ENCODE data around the gene IL16. TPM values are rescaled to one million over a fixed set of nuclear protein-coding genes. Genes with fewer than 3 reads are reported as not detected.

Gene IL16
- total RNA-seq, 4 donors from 2014 or later, result 28.1 to 40.8 (median 37.1) TPM

GRCh38 chr15:81282911-81283310, 86.2 kb downstream of the IL16 start:
- TF ChIP-seq, protein P1, sequence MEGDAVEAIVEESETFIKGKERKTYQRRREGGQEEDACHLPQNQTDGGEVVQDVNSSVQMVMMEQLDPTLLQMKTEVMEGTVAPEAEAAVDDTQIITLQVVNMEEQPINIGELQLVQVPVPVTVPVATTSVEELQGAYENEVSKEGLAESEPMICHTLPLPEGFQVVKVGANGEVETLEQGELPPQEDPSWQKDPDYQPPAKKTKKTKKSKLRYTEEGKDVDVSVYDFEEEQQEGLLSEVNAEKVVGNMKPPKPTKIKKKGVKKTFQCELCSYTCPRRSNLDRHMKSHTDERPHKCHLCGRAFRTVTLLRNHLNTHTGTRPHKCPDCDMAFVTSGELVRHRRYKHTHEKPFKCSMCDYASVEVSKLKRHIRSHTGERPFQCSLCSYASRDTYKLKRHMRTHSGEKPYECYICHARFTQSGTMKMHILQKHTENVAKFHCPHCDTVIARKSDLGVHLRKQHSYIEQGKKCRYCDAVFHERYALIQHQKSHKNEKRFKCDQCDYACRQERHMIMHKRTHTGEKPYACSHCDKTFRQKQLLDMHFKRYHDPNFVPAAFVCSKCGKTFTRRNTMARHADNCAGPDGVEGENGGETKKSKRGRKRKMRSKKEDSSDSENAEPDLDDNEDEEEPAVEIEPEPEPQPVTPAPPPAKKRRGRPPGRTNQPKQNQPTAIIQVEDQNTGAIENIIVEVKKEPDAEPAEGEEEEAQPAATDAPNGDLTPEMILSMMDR (IDR thresholded peaks at IDR 0.05; ENCODE audit: low read depth), result no peak

GRCh38 chr15:81284256-81285031, 87.8 kb downstream of the IL16 start:
- TF ChIP-seq, protein P1 (IDR thresholded peaks at IDR 0.05; ENCODE audit: low read depth), result no peak

GRCh38 chr15:81285461-81285860, 88.8 kb downstream of the IL16 start:
- TF ChIP-seq, protein P1 (IDR thresholded peaks at IDR 0.05; ENCODE audit: low read depth), result no peak

DNA sequence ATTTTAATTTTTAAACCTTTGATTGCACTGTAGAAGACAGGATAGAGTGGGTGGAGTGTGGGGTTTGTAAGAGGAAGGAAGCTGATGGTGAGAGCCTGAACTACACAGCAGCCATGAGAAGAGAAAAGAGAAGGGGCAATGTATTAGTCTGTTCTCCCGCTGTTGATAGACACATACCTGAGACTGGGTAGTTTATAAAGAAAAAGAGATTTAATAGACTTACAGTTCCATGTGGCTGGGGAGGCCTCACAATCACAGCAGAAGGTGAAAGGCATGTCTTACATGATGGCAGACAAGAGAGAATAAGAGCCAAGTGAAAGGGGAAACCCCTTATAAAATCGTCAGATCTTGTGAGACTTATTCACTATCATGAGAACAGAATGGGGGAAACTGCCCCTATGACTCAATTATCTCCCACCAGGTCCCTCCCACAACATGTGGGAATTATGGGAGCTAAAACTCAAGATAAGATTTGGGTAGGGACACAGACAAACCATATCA, 90.0 kb downstream of the IL16 start:
- TF ChIP-seq, protein P1 (IDR thresholded peaks at IDR 0.05; ENCODE audit: low read depth), result no peak

GRCh38 chr15:81288040-81288439, 91.4 kb downstream of the IL16 start:
- TF ChIP-seq, protein P1 (IDR thresholded peaks at IDR 0.05; ENCODE audit: low read depth), result no peak

- TF ChIP-seq, protein P1 (IDR thresholded peaks at IDR 0.05; ENCODE audit: low read depth), result no peak
Measured at GRCh38 chr15:81288616-81289015, 91.9 kb downstream of the IL16 start.

GRCh38 chr15:81289910-81290309, 93.2 kb downstream of the IL16 start:
- TF ChIP-seq, protein P1 (IDR thresholded peaks at IDR 0.05; ENCODE audit: low read depth), result no peak
